Lower leg skin (tissue), 4 donors: ENCODE data around the gene IGLL5. TPM values are rescaled to one million over a fixed set of nuclear protein-coding genes. Genes with fewer than 3 reads are reported as not detected.

ENCODE experiments used
- DNase-seq, 2 donors: peaks; one replicate each; pipeline ENCODE4 v3.0.0-alpha.2; 2019; ENCODE audit warnings: low spot score in 2 of 2
- H3K4me3 ChIP-seq: fragments of 200-600 bp; sonication (generic); 2 replicates; pipeline ENCODE4 v1.5.1; 2017; ENCODE audit warnings: mild to moderate bottlenecking, low read depth; ENCODE audit not compliant: poor library complexity, severe bottlenecking
- POLR2A ChIP-seq, 2 donors: fragments of 450-650 bp; IDR thresholded peaks; one replicate each; pipeline ENCODE4 v1.6.1; 2016 to 2017; ENCODE audit warnings: antibody characterized with exemption in 2 of 2, mild to moderate bottlenecking in 1 of 2, moderate library complexity in 1 of 2
- WGBS, 2 donors: methylation state at CpG; one replicate each; pipeline ENCODE4 v1.1.5; 2018; 5-methylcytosine and 5-hydroxymethylcytosine counted together
- intact Hi-C: fragments of 100-400 bp; cut with DNase I; formaldehyde crosslinking; loops from one replicate; pipeline ENCODE4 v1.15.0; 2023; ENCODE audit warnings: low total_unique reads
- total RNA-seq, 4 donors: library from RNA; depleted of rRNA; stranded (reverse); fragments of >200 nt; gene quantifications; one replicate each; pipeline ENCODE4 v1.1.0, GENCODE V29; 2016
- TF ChIP-seq, protein P1 (sequence below), 3 donors: fragments of 450-650 bp; IDR thresholded peaks; one replicate each; pipeline ENCODE4 v1.5.1; 2016; ENCODE audit warnings: antibody characterized with exemption in 3 of 3, mild to moderate bottlenecking in 3 of 3, moderate library complexity in 2 of 3

Gene IGLL5
- total RNA-seq, 4 donors from 2014 or later, result not detected

DNA sequence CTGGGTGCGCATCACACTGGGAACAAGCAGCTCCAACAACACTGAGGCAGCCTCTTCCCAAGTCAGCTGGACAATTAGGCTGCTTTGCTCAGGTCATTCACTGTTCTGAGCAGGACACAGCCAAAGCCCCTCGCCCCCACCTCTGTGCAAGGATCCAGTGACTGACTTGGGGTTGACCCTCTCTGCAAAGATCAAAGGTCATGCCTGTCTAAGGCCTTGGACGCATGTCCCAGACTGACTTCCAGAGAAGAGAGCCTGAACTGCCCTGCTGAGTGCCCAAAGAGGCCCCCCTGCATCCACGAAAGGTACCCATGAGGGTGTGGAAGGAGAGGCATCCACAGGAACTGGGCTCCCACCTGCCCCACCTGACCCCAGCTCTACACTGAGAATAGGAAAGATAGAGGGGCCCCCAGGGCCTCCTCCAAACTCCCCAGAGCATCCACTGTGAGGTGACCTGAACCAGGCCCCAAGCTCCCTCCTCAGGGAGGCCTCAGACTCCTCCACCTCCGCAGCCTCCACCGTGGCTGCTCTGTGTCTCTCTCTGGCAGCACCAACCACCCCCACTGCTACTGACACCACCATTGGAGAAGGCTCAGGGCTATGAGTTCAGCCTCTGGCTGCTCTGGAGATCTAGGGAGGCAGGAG is 53.5 kb downstream of the IGLL5 start:
- WGBS, 2 donors, result 89 to 94% methylated on average over 5 to 6 of the region's 6 CpGs

DNA sequence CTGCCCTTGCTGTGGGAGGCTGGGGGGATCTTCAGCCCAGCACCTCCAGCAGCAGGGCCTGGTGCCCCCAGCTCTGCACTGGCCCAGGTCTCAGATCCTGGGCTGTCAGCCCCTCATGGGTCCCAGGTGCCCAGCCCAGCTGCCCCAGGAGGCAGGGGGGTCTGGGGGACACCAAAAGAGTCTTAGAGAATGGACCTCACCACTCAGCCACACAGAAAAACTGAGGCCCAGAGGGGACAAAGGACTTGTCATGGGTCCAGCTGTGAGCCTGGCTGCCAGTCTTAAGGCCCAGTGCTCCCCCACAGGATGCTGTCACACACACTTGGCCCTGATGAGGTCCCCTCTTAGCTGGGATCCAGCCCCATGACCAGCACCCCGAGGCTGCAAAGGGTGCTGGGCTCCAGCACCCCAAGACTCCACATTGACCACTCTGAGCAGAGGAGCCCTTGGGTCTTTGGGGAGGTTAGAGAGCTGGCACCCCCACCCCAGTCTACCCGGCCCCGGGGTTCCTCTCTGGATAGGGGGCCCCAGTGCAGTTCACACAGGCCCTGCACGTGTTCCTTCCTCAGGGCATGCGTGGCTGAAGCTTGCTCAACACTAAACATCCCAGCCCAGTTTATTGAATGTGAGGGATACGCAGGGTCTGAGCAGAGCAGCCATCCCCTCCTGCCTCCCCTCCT is 54.4 kb downstream of the IGLL5 start:
- no peak overlapping the region for H3K4me3 ChIP-seq
- intact Hi-C loops, result no loop called here
- WGBS, 2 donors, result 72 to 77% methylated on average over 6 of the region's 6 CpGs
- peak in 1 of 2 donors; percentile 76 for DNase-seq
- TF ChIP-seq, protein P1, sequence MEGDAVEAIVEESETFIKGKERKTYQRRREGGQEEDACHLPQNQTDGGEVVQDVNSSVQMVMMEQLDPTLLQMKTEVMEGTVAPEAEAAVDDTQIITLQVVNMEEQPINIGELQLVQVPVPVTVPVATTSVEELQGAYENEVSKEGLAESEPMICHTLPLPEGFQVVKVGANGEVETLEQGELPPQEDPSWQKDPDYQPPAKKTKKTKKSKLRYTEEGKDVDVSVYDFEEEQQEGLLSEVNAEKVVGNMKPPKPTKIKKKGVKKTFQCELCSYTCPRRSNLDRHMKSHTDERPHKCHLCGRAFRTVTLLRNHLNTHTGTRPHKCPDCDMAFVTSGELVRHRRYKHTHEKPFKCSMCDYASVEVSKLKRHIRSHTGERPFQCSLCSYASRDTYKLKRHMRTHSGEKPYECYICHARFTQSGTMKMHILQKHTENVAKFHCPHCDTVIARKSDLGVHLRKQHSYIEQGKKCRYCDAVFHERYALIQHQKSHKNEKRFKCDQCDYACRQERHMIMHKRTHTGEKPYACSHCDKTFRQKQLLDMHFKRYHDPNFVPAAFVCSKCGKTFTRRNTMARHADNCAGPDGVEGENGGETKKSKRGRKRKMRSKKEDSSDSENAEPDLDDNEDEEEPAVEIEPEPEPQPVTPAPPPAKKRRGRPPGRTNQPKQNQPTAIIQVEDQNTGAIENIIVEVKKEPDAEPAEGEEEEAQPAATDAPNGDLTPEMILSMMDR (IDR thresholded peaks at IDR 0.05), result no peak
- no peak for TF ChIP-seq POLR2A (IDR thresholded peaks at IDR 0.05)

More for the DNA sequence above, 53.5 kb downstream of the IGLL5 start:
- H3K4me3 ChIP-seq, result no peak overlapping the region
- intact Hi-C loops, result no loop called here
- TF ChIP-seq, protein P1 (IDR thresholded peaks at IDR 0.05), result no peak
- no peak for TF ChIP-seq POLR2A (IDR thresholded peaks at IDR 0.05)
- peak in 1 of 2 donors; percentile 59 for DNase-seq

DNA sequence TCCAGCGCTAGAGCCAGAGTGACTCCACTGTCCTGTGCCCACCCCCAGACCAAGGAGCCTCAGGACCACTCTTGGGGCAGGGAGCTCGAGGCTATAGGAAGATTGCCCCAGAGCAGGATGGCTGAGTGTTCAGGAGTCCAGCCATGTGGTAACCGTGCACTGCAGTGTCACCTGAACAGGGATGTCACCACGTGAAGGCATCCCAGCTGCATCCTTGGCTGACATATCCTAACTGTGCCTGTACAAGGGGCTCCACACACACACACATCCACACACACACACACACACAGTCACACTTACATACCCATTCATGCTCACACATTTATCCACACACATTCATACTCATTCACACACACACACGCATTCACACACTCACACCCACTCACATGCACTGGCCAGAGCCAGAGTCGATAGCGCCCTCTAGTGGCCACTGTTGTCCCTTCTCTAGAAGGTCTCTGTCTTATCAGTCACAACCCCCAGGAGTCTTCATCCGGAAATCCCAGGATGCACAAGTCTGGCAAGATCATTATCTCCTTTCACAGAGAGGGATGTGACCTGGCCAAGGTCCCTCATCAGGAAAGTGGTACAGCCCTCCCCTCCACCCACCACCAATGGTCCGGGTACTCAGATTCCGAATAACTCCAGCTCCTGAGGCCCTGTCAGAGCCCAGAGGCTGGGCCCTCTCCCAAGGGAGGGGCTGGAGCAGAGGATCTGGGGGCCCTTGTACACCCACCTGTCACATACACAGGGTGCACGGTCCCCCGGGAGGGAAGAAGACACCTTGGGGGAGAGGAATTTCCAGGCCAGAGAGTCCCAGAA is 55.1 kb downstream of the IGLL5 start:
- H3K4me3 ChIP-seq, result no peak overlapping the region
- no peak for TF ChIP-seq POLR2A (IDR thresholded peaks at IDR 0.05)
- TF ChIP-seq, protein P1 (IDR thresholded peaks at IDR 0.05), result peak in 1 of 3 donors; percentile 9
- peak in 1 of 2 donors; percentile 87 for DNase-seq
- WGBS, 2 donors, result 43 to 56% methylated on average over 12 of the region's 12 CpGs
- intact Hi-C loops, result no loop called here

DNA sequence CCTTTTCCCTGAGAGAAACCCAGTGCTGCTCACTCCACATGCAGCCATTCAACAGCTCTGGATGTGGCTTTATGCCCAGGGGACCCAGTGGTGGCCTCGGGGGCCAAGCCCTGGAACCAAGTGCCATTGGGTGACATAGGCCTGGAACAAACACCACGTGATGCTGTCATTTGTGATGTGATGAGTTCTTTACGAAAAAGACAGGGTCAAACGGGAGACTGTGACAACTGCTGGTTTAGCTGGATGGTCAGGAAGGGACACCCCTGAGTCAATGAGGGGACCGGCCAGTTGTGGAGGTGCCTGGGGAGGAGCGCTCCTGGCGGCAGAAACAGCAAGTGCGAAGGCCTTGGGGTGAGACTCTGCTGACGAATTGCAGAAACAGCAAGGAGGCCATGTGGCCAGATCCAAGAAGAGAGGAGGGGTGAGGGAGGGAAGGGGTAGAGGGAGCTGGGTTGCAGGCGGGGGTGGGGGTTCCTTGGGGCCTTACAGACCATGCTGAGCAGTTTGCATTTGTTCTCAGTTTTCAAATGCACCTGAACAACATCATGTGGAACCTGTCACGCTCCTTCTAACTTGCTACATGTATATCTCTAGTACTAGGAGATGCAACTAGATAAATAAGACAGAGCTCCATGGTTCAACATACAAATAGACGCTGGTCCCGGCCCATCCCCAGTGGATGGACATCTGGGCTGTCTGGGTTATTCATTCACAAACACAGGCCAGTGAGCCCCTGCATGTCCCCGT is 56.1 kb downstream of the IGLL5 start:
- TF ChIP-seq POLR2A (IDR thresholded peaks at IDR 0.05), result no peak
- TF ChIP-seq, protein P1 (IDR thresholded peaks at IDR 0.05), result no peak
- peak in 1 of 2 donors; percentile 65 for DNase-seq
- intact Hi-C loops, result no loop called here
- no peak overlapping the region for H3K4me3 ChIP-seq
- WGBS, 2 donors, result 81 to 84% methylated on average over 14 of the region's 14 CpGs

DNA sequence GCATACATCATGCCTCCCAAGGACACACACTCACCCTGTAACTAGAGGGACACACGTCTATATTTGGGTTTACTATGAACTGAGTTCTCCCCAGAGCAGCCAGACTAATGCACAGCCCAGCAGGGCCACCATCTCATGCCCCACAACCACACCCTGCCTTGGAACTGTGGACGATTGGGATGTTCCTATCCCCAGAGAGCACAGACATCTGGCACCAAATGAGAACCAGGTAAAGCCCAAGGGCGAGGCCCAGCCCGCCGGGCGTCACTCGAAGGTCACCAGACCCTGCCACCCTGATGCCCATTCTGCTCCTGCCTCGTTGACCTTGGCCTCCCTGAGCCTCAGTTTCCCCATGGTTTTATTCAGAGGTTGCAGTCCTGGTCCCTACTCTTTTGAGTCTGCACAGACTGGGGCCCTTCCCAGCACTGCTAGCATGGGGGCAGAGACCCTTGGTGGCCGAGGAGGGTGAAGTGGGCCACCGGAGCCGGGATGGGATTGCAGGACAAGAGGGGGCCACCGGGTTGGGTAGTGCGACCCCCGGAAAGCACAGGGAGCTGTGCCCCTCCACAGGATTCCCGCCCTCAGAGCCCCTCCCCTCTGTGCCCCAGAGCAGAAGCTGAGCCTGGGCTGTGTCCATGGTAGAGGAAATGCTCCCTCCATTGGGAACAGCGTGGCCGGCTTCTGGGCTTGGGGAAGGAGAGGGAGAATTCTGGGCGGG is 56.8 kb downstream of the IGLL5 start:
- peak in 1 of 2 donors; percentile 59 for DNase-seq
- TF ChIP-seq, protein P1 (IDR thresholded peaks at IDR 0.05), result no peak
- TF ChIP-seq POLR2A (IDR thresholded peaks at IDR 0.05), result no peak
- no peak overlapping the region for H3K4me3 ChIP-seq
- WGBS, 2 donors, result 61 to 65% methylated on average over 17 to 18 of the region's 18 CpGs
- intact Hi-C loops, result no loop called here
